Measurements from ENCODE around the gene KCNK5. TPM values are rescaled to one million over a fixed set of nuclear protein-coding genes. Genes with fewer than 3 reads are reported as not detected.

KCNK5 gene
- total and polyA plus RNA-seq, 9 of the 15 experiments (the other 6 are each of a cell fraction or from before 2014, with no cell fraction given), result 1.5 to 45.8 (median 25.8) TPM

GRCh38 chr6:39227476-39227875 is 1.8 kb downstream of the KCNK5 start (continued):
- TF ChIP-seq PKNOX1 (IDR thresholded peaks at IDR 0.05) (peak; percentile 19; the same call in 1 of the 2 replicates), TFAM (CRISPR knock-in tag; conservative IDR thresholded peaks at IDR 0.05) (no peak), RBM14 (IDR thresholded peaks at IDR 0.05; ENCODE audit: borderline replicate concordance, insufficient read depth, low read depth, low read length) (no peak), PRPF4 (IDR thresholded peaks at IDR 0.05; ENCODE audit: insufficient read depth, low read depth, low read length, poor library complexity, severe bottlenecking) (no peak), E2F5 (CRISPR knock-in tag; IDR thresholded peaks at IDR 0.05) (no peak), DEAF1 (CRISPR knock-in tag; IDR thresholded peaks at IDR 0.05) (no peak), STAT6 (CRISPR knock-in tag; IDR thresholded peaks at IDR 0.05) (no peak), ZNF830 (CRISPR knock-in tag; IDR thresholded peaks at IDR 0.05) (no peak), PHF20 (IDR thresholded peaks at IDR 0.05; ENCODE audit: partially characterized antibody) (no peak), POLR2H (tag; IDR thresholded peaks at IDR 0.05; ENCODE audit: low read depth) (no peak), ZBTB43 (CRISPR knock-in tag; IDR thresholded peaks at IDR 0.05) (no peak), NFE2L1 (tag; IDR thresholded peaks at IDR 0.05; ENCODE audit: borderline replicate concordance, low read depth) (no peak), TSHZ1 (CRISPR knock-in tag; IDR thresholded peaks at IDR 0.05) (no peak)
